HepG2 (cell line): ENCODE results near the gene SEM1. TPM values are rescaled to one million over a fixed set of nuclear protein-coding genes. Genes with fewer than 3 reads are reported as not detected.

Source experiments
- ATAC-seq: fragments of 200-7000 bp; cut with Tn5 transposase; 3 replicates; pipeline ENCODE4 v1.9.1; 2020; ENCODE audit warnings: mild to moderate bottlenecking, moderate library complexity
- BruUV-seq: library from RNA; stranded (reverse); fragments of 400-500 nt; replicated peaks from 2 replicates; lab custom pipeline; 2021; lab: Mats Ljungman, UMichigan
- CTCF ChIA-PET: fragments of 300-600 bp; formaldehyde crosslinking; extraction: SDS; loops from one replicate; lab custom pipeline; 2021; ENCODE audit warnings: low total read pairs, inconsistent platforms, low intra/inter-chr PET ratio; lab: Yijun Ruan, JAX
- POLR2A ChIA-PET: fragments of 350-600 bp; sonication (Branson Sonifier 250); formaldehyde crosslinking; loops from one replicate; lab custom pipeline; 2020; ENCODE audit warnings: antibody characterized with exemption, inconsistent platforms; lab: Yijun Ruan, JAX
- DNase-seq: peaks from one replicate; pipeline ENCODE4 v3.0.0-alpha.2; 2015; ENCODE audit warnings: low spot score
- FAIRE-seq: peaks from 3 replicates; lab custom pipeline; 2011; peaks lifted over from hg19 to GRCh38; lab: Jason Lieb, UNC
- H2AFZ ChIP-seq: one replicate; pipeline ENCODE4 v1.6.1; 2011; ENCODE audit warnings: low read length, inconsistent platforms
- H3K27ac ChIP-seq: fragments of 300-600 bp; 3 replicates; pipeline ENCODE4 v1.8.0; 2011; ENCODE audit warnings: mixed run types, mild to moderate bottlenecking, mixed read lengths, low read length, inconsistent platforms; ENCODE audit not compliant: insufficient read depth; ENCODE audit errors: extremely low read length
- H3K27me3 ChIP-seq, 2 experiments: fragments of 200-600 bp in 1 of 2; 2 replicates in 1 of 2; 3 replicates in 1 of 2; pipeline versions ENCODE4 v1.6.0 to v1.8.0; 2011; ENCODE audit warnings: low read length in 2 of 2, mild to moderate bottlenecking in 2 of 2, moderate library complexity in 2 of 2, inconsistent platforms in 1 of 2; ENCODE audit not compliant: insufficient read depth in 2 of 2, control insufficient read depth in 1 of 2
- H3K36me3 ChIP-seq, 2 experiments: fragments of 200-600 bp in 1 of 2; replicated peaks in 1 of 2; 2 replicates in 1 of 2; 3 replicates in 1 of 2; pipeline versions ENCODE4 v1.5.1 to v1.8.0; 2011; ENCODE audit warnings: low read length in 2 of 2, inconsistent platforms in 1 of 2; ENCODE audit not compliant: insufficient read depth in 2 of 2, control insufficient read depth in 1 of 2
- H3K4me1 ChIP-seq: 2 replicates; pipeline ENCODE4 v1.5.1; 2012; ENCODE audit warnings: low read length, inconsistent platforms; ENCODE audit not compliant: insufficient read depth
- H3K4me2 ChIP-seq: 2 replicates; pipeline ENCODE4 v1.6.0; 2011; ENCODE audit warnings: low read depth, low read length, inconsistent platforms
- H3K4me3 ChIP-seq, 3 experiments: fragments of 200-600 bp in 1 of 3; sonication (generic), shearing (Covaris generic) in 1 of 3; replicated peaks in 1 of 3; 2 replicates each; pipeline ENCODE4 v1.5.1; 2011 to 2016; ENCODE audit warnings: low read length in 3 of 3, inconsistent platforms in 2 of 3, low read depth in 2 of 3, mild to moderate bottlenecking in 2 of 3, control low read depth in 1 of 3, mixed read lengths in 1 of 3; ENCODE audit not compliant: insufficient read depth in 1 of 3
- H3K79me2 ChIP-seq: one replicate; pipeline ENCODE4 v1.6.1; 2011; ENCODE audit warnings: low read length, inconsistent platforms; ENCODE audit not compliant: insufficient read depth
- H3K9ac ChIP-seq: 2 replicates; pipeline ENCODE4 v1.6.0; 2011; ENCODE audit warnings: mild to moderate bottlenecking, low read depth, low read length, inconsistent platforms; ENCODE audit not compliant: insufficient read depth
- H3K9me3 ChIP-seq: 2 replicates; pipeline ENCODE4 v1.5.1; 2012; ENCODE audit warnings: mild to moderate bottlenecking, low read length
- H4K20me1 ChIP-seq: 2 replicates; pipeline ENCODE4 v1.6.0; 2011; ENCODE audit warnings: inconsistent platforms, mild to moderate bottlenecking, low read length, moderate library complexity; ENCODE audit not compliant: insufficient read depth
- ATF7 ChIP-seq, 2 experiments: fragments of 450-650 bp in 1 of 2; sonication (generic) in 1 of 2; formaldehyde crosslinking in 1 of 2; IDR thresholded peaks; 2 replicates each; pipeline versions ENCODE4 v1.4.0 to v1.6.1; 2016 to 2020; ENCODE audit warnings: antibody characterized with exemption in 1 of 2, mild to moderate bottlenecking in 1 of 2, missing genetic modification reagents in 1 of 2
- IKZF5 ChIP-seq: IDR thresholded peaks from 2 replicates; pipeline ENCODE4 v1.6.1; 2018; ENCODE audit warnings: missing genetic modification reagents, mild to moderate bottlenecking, missing compliant biosample characterization
- KAT7 ChIP-seq: IDR thresholded peaks from 2 replicates; pipeline ENCODE4 v1.6.1; 2018; ENCODE audit warnings: borderline replicate concordance, missing compliant biosample characterization
- KAT8 ChIP-seq: IDR thresholded peaks from 2 replicates; pipeline ENCODE4 v1.6.1; 2016; ENCODE audit warnings: missing genetic modification reagents, missing compliant biosample characterization
- NFIB ChIP-seq: sonication (generic); formaldehyde crosslinking; IDR thresholded peaks from 2 replicates; pipeline ENCODE4 v1.9.0; 2021; ENCODE audit warnings: missing genetic modification reagents, mild to moderate bottlenecking, borderline replicate concordance
- POLR2AphosphoS5 ChIP-seq: IDR thresholded peaks from 2 replicates; pipeline ENCODE4 v1.6.1; 2012; ENCODE audit warnings: low read depth, low read length
- THAP7 ChIP-seq: sonication (generic); formaldehyde crosslinking; IDR thresholded peaks from 2 replicates; pipeline ENCODE4 v1.8.1; 2023; ENCODE audit warnings: mild to moderate bottlenecking, missing genetic modification reagents
- TOPORS ChIP-seq: sonication (generic); formaldehyde crosslinking; IDR thresholded peaks from 2 replicates; pipeline ENCODE4 v1.8.0; 2023; ENCODE audit warnings: mild to moderate bottlenecking, missing genetic modification reagents
- WIZ ChIP-seq: sonication (generic); formaldehyde crosslinking; IDR thresholded peaks from 2 replicates; pipeline ENCODE4 v1.5.1; 2020; ENCODE audit warnings: mild to moderate bottlenecking, missing genetic modification reagents
- XRCC5 ChIP-seq: fragments of 200-400 bp; formaldehyde crosslinking; optimal IDR thresholded peaks from 2 replicates; pipeline ENCODE3; 2017; ENCODE audit warnings: mild to moderate bottlenecking, low read length
- ZBED4 ChIP-seq: sonication (generic); formaldehyde crosslinking; IDR thresholded peaks from 2 replicates; pipeline ENCODE4 v1.4.0; 2020; ENCODE audit warnings: missing genetic modification reagents, borderline replicate concordance
- ZBTB38 ChIP-seq: sonication (generic); formaldehyde crosslinking; IDR thresholded peaks from 2 replicates; pipeline ENCODE4 v1.5.1; 2020; ENCODE audit warnings: mild to moderate bottlenecking, missing genetic modification reagents
- ZNF496 ChIP-seq: sonication (generic); formaldehyde crosslinking; IDR thresholded peaks from 2 replicates; pipeline ENCODE4 v1.8.1; 2023; ENCODE audit warnings: mild to moderate bottlenecking, moderate library complexity, missing genetic modification reagents; ENCODE audit not compliant: insufficient replicate concordance
- ZNF564 ChIP-seq: sonication (generic); formaldehyde crosslinking; IDR thresholded peaks from 2 replicates; pipeline ENCODE4 v1.8.1; 2023; ENCODE audit warnings: mild to moderate bottlenecking, missing genetic modification reagents
- WGBS: methylation state at CpG from one replicate; pipeline ENCODE4 v1.1.6; 2017; ENCODE audit warnings: low lambda C conversion rate; 5-methylcytosine and 5-hydroxymethylcytosine counted together
- in situ Hi-C: cut with HindIII; loops from 2 replicates; pipeline ENCODE4 v1.10.0; 2017; ENCODE audit warnings: low pct_unique_long_range_greater_than_20kb; ENCODE audit not compliant: extremely low pct_ligation_motif_present
- intact Hi-C: fragments of 100-400 bp; cut with micrococcal nuclease; formaldehyde crosslinking; loops from one replicate; pipeline ENCODE4 v1.10.0; 2022; ENCODE audit not compliant: unreplicated experiment
- polyA plus RNA-seq, 8 experiments: library from polyadenylated mRNA; depleted of rRNA in 3 of 8; stranded (reverse) in 7 of 8; unstranded in 1 of 8; fragments of >200 nt; fragmentation: Illumina TruSeq in 4 of 8; extraction: Trizol in 4 of 8; gene quantifications; 2 replicates each; pipeline versions ENCODE4 v1.2.1 to v1.2.3, GENCODE V29; 2011 to 2016; ENCODE audit warnings: low read depth in 4 of 8, missing spikeins in 1 of 8, mixed read lengths in 1 of 8; ENCODE audit not compliant: insufficient read depth in 1 of 8
- total RNA-seq, 5 experiments: library from RNA; depleted of rRNA; stranded (reverse); fragments of >200 nt; fragmentation: Illumina TruSeq; extraction: Trizol; gene quantifications; 2 replicates each; pipeline ENCODE4 v1.2.3, GENCODE V29; 2016; ENCODE audit warnings: low read depth in 1 of 5
- TF ChIP-seq, protein P1 (sequence below): sonication (generic); formaldehyde crosslinking; IDR thresholded peaks from 2 replicates; pipeline ENCODE4 v1.4.0; 2020; ENCODE audit warnings: missing genetic modification reagents, borderline replicate concordance
- TF ChIP-seq, protein P2 (sequence below): sonication (generic); formaldehyde crosslinking; IDR thresholded peaks from 2 replicates; pipeline ENCODE4 v1.5.0; 2020; ENCODE audit warnings: missing genetic modification reagents

Gene SEM1
- total and polyA plus RNA-seq, 2 of the 13 experiments (the other 11 are each of a cell fraction or from before 2014, with no cell fraction given), result 40.7 to 174 TPM

- in situ Hi-C loops (no loop called here), intact Hi-C loops (no loop called here)
- no peaks in the 10 kb centered on the region for H3K9me3 ChIP-seq
- H3K27ac ChIP-seq, result no peak overlapping the region
- no peaks in the 10 kb centered on the region for H3K36me3 ChIP-seq
- H3K79me2 ChIP-seq, result no peaks in the 10 kb centered on the region
- no peak overlapping the region for H3K4me3 ChIP-seq
- DNase-seq (no peak), FAIRE-seq (no peak), ATAC-seq (no peak)
- WGBS, result 73% methylated on average over 2 of the region's 2 CpGs
- H3K27me3 ChIP-seq, result no peaks in the 10 kb centered on the region
- no peak overlapping the region for H3K9ac ChIP-seq
- no TSS peak for BruUV-seq
- peaks cover 10% of the 10 kb centered on the region for H3K4me1 ChIP-seq
- POLR2A ChIA-PET, result no interaction called here
- CTCF ChIA-PET, result no interaction called here
- no peak overlapping the region for H2AFZ ChIP-seq
- TF ChIP-seq WIZ (CRISPR knock-in tag), result no peak
- no peak for TF ChIP-seq POLR2AphosphoS5
- no peak for TF ChIP-seq NFIB (CRISPR knock-in tag)
- TF ChIP-seq, protein P1, sequence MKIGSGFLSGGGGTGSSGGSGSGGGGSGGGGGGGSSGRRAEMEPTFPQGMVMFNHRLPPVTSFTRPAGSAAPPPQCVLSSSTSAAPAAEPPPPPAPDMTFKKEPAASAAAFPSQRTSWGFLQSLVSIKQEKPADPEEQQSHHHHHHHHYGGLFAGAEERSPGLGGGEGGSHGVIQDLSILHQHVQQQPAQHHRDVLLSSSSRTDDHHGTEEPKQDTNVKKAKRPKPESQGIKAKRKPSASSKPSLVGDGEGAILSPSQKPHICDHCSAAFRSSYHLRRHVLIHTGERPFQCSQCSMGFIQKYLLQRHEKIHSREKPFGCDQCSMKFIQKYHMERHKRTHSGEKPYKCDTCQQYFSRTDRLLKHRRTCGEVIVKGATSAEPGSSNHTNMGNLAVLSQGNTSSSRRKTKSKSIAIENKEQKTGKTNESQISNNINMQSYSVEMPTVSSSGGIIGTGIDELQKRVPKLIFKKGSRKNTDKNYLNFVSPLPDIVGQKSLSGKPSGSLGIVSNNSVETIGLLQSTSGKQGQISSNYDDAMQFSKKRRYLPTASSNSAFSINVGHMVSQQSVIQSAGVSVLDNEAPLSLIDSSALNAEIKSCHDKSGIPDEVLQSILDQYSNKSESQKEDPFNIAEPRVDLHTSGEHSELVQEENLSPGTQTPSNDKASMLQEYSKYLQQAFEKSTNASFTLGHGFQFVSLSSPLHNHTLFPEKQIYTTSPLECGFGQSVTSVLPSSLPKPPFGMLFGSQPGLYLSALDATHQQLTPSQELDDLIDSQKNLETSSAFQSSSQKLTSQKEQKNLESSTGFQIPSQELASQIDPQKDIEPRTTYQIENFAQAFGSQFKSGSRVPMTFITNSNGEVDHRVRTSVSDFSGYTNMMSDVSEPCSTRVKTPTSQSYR (CRISPR knock-in tag), result no peak
- no peak for TF ChIP-seq XRCC5
- TF ChIP-seq, protein P2, sequence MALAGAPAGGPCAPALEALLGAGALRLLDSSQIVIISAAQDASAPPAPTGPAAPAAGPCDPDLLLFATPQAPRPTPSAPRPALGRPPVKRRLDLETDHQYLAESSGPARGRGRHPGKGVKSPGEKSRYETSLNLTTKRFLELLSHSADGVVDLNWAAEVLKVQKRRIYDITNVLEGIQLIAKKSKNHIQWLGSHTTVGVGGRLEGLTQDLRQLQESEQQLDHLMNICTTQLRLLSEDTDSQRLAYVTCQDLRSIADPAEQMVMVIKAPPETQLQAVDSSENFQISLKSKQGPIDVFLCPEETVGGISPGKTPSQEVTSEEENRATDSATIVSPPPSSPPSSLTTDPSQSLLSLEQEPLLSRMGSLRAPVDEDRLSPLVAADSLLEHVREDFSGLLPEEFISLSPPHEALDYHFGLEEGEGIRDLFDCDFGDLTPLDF (CRISPR knock-in tag), result no peak
- TF ChIP-seq TOPORS (CRISPR knock-in tag), result no peak
- TF ChIP-seq ZBED4 (CRISPR knock-in tag), result no peak
- no peak for TF ChIP-seq THAP7 (CRISPR knock-in tag)
- no peak for TF ChIP-seq KAT8
- TF ChIP-seq IKZF5 (CRISPR knock-in tag), result no peak
- no peak for TF ChIP-seq KAT7
- TF ChIP-seq ZNF496 (CRISPR knock-in tag), result no peak
- no peak for TF ChIP-seq ZNF564
- TF ChIP-seq ZBTB38 (CRISPR knock-in tag), result no peak
- no peak for TF ChIP-seq ATF7 (IDR thresholded peaks at IDR 0.05)
- no peak for TF ChIP-seq ATF7 (CRISPR knock-in tag; IDR thresholded peaks at IDR 0.05)
- TF ChIP-seq, all 625 proteins: peak for 0
- no peaks in the 10 kb centered on the region for H4K20me1 ChIP-seq
- H3K4me2 ChIP-seq, result no peak overlapping the region
Observed at GRCh38 chr7:96655956-96656355, 53.7 kb downstream of the SEM1 start.
